Transverse colon (tissue), 4 donors: ENCODE results near the gene ABCC1.

Experiments used
- POLR2AphosphoS5 ChIP-seq, 3 donors: sonication (generic); formaldehyde crosslinking; IDR thresholded peaks; one replicate each; pipeline ENCODE4 v1.6.1; 2016; ENCODE audit warnings: antibody characterized with exemption in 3 of 3
- TF ChIP-seq, protein P1 (sequence below), 5 experiments: fragments of 200-600 bp in 3 of 5; fragments of 450-650 bp in 2 of 5; sonication (generic) in 3 of 5; IDR thresholded peaks; 1 replicate in 2 of 5; 2 replicates in 3 of 5; pipeline ENCODE4 v1.5.1; 2016 to 2017; ENCODE audit warnings: antibody characterized with exemption in 5 of 5, inconsistent platforms in 3 of 5, mild to moderate bottlenecking in 2 of 5, moderate library complexity in 1 of 5

DNA sequence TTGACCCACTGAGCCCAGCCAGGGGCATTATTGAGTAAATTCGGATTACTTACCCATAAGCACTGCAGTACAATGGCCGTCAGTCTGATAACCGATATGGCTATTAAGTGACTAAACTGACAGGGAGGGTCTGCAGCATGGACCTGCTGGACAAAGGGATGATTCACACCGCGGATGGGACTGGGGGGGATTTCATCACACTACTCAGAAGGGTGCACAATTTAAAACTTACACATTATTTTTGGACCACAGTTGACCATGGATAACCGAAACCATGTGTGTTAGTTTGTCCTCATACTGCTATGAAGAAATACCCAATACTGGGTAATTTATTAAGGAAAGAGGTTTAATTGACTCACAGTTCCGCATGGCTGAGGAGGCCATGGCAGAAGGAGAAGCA lies 167.4 kb downstream of the ABCC1 start:
- TF ChIP-seq, protein P1, sequence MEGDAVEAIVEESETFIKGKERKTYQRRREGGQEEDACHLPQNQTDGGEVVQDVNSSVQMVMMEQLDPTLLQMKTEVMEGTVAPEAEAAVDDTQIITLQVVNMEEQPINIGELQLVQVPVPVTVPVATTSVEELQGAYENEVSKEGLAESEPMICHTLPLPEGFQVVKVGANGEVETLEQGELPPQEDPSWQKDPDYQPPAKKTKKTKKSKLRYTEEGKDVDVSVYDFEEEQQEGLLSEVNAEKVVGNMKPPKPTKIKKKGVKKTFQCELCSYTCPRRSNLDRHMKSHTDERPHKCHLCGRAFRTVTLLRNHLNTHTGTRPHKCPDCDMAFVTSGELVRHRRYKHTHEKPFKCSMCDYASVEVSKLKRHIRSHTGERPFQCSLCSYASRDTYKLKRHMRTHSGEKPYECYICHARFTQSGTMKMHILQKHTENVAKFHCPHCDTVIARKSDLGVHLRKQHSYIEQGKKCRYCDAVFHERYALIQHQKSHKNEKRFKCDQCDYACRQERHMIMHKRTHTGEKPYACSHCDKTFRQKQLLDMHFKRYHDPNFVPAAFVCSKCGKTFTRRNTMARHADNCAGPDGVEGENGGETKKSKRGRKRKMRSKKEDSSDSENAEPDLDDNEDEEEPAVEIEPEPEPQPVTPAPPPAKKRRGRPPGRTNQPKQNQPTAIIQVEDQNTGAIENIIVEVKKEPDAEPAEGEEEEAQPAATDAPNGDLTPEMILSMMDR (IDR thresholded peaks at IDR 0.05): no peak
- TF ChIP-seq POLR2AphosphoS5 (IDR thresholded peaks at IDR 0.05): no peak
